Fibroblast of skin of right biceps (primary cell): ENCODE measurements around the gene AHDC1.
"Not testable (repeated sequence)": the region's sequence is repeated elsewhere in the genome, so short reads cannot be mapped to it uniquely, and the experiment has no call there.

Source experiments
- DNase-seq: peaks from one replicate; pipeline ENCODE4 v3.0.0-alpha.2; 2013

AHDC1 gene, protein sequence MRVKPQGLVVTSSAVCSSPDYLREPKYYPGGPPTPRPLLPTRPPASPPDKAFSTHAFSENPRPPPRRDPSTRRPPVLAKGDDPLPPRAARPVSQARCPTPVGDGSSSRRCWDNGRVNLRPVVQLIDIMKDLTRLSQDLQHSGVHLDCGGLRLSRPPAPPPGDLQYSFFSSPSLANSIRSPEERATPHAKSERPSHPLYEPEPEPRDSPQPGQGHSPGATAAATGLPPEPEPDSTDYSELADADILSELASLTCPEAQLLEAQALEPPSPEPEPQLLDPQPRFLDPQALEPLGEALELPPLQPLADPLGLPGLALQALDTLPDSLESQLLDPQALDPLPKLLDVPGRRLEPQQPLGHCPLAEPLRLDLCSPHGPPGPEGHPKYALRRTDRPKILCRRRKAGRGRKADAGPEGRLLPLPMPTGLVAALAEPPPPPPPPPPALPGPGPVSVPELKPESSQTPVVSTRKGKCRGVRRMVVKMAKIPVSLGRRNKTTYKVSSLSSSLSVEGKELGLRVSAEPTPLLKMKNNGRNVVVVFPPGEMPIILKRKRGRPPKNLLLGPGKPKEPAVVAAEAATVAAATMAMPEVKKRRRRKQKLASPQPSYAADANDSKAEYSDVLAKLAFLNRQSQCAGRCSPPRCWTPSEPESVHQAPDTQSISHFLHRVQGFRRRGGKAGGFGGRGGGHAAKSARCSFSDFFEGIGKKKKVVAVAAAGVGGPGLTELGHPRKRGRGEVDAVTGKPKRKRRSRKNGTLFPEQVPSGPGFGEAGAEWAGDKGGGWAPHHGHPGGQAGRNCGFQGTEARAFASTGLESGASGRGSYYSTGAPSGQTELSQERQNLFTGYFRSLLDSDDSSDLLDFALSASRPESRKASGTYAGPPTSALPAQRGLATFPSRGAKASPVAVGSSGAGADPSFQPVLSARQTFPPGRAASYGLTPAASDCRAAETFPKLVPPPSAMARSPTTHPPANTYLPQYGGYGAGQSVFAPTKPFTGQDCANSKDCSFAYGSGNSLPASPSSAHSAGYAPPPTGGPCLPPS (N-terminal part only)

DNA sequence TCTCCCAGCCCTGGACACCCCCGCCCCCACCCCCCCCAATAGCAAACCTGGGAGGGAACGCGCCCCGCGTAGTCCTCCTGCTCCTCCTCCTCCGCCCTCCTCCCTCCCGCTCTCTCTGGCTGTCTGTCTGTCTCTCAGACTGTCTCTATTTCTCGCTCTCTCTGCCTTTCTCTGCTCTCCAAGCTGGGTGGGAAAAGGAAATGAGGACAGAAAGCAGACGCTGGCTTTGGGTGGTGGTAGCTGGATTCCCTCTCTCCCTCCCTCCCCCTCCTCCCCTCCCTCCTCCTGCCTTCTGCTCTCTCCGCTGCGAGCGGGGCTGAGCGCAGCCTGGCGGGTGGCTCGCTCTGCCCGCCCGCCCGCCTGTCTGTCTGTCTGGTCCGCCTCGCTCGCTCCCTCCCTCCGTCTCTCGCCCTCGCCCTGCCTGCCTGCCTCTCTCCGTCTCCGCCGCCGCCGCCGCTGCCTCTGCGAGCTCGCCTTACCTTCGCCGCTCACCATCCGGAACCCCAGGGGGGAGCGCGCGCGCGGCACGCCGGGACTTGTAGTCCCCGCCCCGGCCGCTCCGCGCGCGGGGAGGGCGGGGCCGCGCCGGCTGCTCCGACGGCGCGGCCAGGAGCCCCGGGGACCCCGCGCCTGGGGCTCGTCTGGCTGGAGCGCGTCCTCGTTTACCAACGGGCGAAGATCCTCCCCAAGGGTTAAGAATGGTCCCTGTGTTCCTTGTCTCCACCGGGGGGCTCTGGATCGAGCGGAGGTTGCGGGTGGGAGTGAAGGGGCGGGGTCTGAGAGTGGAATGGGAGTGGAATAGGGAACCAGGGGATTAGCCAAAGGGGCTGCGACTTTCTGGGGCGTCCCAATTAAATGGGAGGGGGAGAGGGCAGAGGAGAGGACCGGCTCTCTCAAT lies at the start of gene AHDC1:
Gene AHDC1, minus strand, starts transcription at position 464 of the 898 bp plus-strand sequence. CDS start 52,029 bp downstream, outside the sequence.
- peak; percentile 92 for DNase-seq

DNA sequence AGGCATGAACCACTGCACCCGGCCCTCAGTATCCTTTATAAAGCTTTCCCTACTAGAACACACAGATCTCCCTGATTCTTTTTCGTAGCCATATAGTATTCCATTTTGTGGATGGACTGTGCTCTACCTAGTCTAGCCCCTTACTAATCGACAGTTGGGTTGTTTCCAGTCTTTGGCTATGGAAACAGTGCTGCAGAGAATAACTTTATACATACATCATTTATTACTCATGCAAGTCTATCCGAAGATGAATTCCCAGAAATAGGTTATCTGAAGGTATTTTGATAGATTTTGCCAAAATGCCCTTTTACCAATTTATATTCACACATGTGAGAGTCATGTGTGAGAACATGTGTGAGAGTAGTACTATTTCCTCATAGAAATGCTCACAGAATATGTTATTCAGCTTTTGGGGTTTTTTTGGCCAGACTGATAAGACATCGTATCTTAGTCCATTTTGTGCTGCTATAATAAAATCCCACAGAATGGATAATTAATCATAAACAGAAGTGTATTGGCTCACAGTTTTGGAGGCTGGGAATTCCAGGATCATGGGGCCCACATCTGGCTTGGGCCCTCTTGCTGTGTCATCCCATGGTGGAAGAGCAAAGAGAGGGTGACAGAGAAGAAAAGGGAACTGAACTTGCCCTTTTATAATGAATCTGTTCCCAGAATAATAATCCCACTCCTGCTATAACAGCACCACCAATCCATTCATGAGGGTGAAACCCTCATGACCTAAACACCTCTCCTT lies 48.3 kb upstream of the AHDC1 start:
- DNase-seq, result peak; percentile 51

DNA sequence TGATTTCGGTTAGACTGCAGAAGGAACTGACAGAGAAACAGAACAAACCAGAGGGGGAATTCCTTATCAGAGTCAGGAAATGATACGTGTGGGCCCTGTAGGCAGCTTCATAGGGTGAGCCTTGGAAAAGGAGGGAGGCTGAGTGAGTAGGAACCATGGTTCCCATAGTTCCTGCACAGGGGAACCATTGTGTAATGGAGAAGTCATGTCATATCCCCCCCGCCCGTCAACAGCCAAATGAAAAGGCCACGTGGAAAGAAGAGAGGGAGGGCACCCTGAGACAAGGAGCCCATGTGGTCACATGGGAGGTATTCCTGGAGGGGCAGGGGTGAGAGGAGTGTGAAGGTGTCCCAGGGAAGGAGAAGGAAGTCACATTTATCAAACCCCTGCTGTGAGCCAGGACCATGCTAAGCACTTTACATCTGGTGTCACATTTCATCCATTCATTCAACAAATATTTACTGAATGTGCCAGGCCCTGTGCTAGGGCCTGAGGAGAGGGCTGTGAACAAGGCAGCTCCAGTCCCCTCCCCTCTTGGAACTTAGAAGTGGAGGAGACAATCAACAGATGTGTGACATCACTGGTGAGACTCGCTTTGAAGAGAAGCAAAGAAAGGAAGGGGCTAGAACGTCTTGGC lies 46.7 kb upstream of the AHDC1 start:
- DNase-seq, result peak; percentile 86

DNA sequence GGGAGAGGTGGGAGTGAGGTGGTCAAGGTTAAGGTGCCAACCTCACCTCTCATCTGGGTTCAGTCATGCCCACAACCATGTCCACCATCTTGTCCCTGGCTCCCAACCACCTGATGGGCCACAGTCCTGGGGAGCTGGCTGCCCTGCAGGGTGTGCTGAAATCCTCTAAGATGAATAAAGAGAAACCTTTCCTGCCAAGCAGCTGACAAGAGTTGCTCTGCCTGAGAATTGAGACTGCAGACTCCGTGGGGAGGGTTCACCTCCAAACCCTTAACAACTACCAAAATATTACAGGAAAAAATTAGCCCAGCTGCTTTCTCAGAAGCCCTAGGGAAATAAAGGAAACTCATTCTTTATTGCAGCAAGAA lies 46.2 kb upstream of the AHDC1 start:
- DNase-seq, result no peak

DNA sequence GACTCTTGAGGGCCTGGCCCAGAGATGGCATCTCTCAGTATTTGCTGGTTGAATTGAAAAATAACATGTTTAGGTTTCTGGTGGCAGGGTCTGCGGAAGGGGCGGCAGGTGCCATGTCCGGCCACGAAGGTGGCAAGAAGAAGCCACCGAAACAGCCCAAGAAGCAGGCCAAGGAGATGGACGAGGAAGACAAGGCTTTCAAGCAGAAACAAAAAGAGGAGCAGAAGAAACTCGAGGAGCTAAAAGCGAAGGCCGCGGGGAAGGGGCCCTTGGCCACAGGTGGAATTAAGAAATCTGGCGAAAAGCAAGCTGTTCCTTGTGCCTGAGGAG lies 45.3 kb upstream of the AHDC1 start:
- DNase-seq, result no peak

DNA sequence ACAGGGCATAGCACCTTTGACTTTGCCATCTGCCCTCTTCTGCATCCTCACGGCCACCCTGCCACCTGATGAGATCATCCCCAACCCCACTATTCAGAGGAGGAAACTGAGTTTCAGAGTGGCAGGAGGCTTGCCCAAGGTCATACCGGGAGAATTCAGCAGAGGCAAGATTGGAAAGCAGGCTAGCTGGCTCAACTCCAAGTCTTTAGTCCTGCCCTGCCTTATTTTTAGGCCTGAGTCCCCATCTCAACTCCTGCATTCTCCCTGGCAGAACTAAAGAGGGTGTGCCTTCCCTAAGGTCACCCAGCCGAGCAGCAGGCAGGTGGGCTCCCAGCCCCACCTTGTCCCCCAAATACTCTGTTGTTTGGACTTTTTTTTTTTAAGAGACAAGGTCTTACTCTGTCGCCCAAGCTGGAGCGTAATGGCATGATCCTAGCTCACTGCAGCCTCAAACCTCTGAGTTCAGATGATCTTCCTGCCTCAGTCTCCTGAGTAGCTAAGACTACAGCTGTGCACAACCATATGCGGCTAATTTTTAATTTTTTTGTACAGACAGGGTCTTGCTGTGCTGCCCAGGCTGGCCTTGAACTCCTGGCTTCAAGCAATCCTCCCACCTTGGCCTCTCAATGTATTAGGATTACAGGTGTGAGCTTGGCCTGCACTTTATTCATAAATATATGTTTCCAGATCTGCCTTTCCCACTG lies 44.8 kb upstream of the AHDC1 start:
- no peak for DNase-seq

DNA sequence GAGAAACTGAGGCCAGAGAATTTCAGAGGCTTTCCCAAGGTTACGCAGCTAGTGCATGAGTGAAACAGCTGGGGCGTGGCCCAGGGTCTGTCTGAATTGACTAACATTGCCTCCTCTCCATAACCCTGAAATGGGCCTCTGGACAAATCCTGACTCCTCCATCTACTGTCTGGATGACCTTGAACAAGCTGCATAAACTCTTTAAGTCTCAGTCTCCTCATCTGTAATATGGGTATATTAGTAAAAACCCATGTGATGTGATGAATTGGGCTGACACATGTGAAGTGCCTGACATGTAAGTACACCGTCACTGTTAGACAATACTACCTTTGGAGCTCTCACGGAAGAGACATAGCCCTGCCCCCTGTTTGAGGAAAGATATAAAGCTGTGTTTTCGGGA lies 43.4 kb upstream of the AHDC1 start:
- no peak for DNase-seq

DNA sequence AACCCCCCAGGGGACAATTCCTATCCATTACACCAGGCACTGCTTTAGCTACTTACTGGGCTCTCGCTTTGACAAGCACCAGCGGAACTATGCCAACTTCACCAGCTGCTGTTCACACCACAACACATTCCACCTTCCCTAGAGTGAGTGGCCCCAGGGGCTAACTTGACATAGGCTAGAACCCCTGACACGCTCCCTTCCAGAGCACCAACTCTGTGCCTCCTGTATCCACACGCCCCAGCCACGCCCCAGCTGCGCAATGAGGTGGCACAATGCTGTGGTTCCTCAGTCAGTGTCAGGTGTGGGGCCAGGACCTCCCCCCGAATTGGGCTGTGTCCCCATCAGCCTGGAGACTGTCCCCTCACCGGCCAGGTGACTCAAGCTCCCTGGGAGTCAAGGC lies 42.7 kb upstream of the AHDC1 start:
- DNase-seq, result no peak

DNA sequence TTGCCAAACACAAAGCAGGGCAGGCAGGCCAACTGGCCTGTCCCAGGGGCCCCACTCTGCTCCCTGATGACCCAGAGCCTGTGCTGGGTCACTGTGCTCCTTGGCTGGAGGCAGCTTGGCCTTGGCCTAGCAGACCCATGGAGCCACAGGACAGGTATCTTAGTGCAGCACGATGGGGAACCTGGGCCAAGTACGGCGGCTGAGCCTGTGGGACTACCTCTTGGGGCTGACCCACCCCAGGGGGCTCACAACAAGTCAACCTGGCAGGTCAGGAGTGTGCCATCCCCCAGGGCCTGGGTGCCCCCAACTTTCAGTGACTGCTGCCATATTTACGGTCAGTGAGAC lies 41.1 kb upstream of the AHDC1 start:
- no peak for DNase-seq

DNA sequence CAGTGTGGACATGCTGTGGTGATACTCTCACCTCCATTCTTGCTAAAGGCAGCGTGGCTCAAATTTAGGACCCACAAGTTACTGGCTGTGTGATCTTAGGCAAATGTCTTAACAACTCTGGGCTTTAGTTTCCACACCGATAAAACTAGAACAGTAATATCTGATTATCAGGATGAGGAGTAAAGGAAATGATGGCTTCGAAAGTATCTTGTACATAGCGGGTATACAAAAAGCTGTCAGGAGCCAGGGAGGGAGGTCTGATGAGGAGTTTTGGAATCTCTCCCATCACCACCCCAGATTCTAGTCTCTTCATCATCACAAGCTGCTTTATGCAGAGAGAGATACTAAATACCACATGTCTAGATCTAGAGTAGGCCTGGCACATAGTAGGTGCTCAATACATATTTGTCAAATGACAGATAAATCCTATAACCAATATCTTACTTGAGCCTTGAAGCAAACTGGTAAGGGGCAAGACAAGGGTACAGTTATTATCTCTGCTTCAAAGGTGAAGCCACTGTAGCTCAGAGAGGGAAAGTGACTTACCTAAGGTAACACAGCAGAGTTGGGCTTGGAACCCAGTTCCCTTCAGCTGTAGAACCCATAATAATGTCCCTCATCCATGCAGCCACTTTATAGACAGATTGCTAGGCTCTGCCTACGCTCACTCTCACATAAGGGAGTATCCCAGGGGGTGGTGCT lies 40.6 kb upstream of the AHDC1 start:
- no peak for DNase-seq

DNA sequence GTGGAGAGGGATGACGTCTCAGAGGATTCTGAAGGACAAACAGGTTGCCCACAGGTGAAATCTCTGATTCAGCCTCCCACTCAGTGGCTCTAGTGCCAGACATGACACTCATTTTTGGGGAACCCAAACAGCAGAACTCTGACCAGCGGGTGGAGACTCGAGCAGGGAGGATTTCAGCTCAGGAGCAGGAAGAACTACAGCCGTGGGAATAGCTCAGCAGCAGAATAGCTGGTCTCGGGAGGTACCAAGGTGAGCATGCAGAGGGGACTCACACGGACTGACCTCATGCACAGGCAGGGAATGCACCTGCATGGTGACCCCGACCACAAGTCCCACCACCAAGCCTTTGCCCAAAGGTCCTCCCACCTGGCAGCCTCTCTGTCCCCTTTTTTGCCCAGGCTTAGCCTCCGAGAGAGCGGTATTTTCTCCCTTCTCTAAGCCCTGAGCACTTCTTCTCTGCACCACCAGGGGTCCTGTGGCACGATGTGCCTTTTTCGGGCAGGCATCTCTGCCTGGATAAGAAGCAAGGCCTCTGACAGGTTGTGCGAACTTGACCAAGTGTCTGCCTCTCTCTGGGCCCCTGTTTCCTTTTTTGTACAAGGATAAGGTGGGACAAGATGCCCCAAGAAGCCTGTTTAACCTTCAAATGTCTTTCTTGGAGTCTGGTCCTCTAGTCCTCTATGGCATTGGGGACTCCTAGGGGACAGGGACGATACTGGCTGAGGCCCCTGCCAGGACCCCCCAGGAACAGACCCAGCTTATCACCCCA lies 39.8 kb upstream of the AHDC1 start:
- DNase-seq, result peak; percentile 50

DNA sequence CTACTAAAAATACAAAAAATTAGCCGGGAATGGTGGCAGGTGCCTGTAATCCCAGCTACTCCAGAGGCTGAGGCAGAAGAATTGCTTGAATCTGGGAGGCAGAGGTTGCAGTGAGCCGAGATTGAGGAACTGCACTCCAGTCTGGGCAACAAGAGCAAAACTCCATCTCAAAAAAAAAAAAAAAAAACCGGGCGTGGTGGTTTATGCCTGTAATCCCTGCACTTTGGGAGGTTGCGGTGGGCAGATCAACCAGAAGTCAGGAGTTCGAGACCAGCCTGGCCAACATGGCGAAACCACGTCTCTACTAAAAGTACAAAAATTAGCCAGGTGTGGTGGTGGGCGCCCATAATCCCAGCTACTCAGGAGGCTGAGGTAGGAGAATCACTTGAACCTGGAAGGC lies 36.6 kb upstream of the AHDC1 start:
- DNase-seq, result not testable (repeated sequence)

DNA sequence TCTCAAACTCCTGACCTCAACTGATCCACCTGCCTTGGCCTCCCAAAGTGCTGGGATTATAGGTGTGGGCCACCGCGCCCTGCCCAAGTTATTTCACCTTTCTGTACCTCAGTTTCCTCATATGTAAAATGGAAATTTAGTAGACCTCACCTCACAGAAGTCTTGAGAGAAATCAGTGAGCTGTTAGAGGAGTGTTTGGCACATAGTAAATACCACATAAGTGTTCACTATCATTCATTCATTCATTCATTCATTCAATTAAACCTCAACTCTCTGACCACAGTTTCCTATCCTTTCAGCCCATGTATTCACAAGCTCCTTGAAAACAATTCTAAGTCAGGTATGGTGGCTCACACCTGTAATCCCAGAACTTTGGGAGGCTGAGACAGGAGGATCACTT lies 34.9 kb upstream of the AHDC1 start:
- DNase-seq, result no peak

DNA sequence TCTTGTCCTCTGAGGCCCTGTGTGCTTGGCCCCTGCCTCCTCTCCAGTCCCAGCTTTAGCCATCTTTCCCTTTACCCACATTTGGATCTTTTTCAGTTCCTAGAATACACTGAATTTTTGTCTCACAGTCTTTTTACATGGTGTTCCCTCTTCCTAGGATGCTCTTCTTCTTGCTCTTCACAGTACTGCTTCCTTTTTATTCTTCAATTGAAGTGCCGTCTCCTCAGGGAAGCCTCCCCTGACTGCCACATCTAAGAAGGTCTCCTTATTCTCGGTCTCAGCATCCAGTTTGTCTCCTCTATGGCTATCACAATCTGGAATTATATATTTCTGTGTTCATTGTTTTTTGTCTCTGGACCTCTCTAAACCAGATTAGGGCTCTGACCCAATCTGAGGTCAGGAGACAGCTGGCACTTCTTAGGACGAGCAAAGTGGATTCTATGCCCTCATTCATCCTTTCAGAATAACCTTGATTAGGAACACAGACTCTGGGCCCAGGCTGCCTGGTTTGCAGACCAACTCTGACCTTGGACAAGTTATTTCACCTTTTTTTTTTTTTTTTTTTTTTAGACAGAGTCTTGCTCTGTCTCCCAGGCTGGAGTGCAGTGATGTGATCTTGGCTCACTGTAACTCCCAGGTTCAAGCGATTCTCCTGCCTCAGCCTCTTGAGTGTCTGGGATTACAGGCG lies 34.2 kb upstream of the AHDC1 start:
- no peak for DNase-seq

DNA sequence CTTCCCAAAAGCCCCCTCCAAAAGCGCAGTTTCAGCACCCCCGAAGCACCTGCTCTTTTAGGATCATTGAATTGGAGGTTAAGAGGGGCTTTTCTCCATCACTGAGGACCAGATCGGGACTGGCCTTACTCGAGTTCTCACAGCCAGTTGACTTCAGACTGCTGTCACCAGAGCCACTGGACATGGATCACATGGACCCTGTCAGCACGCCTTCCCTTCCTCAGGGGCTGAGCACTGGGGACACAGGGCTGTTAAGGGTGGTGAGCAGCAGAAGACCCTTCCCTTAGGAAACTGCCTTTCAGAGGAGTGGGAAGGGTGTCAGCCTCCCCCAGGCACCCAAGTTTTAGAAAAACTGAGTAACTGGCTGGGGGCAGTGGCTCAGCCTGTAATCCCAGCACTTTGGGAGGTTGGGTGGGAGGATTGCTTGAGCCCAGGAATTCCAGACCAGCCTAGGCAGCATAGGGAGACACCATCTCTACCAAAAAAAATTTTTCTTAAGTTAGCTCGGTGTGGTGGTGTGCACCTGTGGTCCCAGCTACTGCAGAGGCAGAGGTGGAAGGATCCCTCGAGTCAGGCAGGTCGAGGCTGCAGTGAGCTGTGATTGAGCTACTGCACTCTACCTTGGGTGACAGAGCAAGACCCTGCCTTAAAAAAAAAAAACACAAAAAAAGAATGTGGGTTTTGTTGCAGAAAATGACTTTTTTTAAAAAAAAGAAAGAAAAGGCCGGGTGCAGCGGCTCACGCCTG lies 31.6 kb upstream of the AHDC1 start:
- no peak for DNase-seq

DNA sequence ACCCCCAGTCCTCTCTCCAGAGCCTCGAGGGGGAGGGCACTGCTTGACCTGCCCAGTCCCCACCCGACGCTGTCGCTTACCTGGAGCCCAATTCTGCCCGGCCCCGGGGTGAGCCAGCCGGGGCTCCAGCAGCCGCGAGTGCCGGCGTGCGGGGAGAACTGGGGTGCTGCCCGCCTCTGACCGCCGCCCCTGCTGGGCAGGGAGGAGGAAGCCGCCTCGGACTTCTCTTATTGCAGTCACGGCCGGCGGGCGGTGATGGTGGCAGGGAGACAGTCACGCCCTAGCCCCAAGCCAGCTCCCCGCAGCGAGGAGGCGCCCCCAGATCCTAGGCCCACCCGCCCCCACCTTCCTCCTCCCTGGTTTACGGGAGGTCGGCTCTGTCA lies 31.0 kb upstream of the AHDC1 start, which contains the start of gene FGR:
Gene FGR, minus strand, starts transcription at position 201 of the 383 bp plus-strand sequence. CDS start 11,269 bp downstream, outside the sequence.
- no peak for DNase-seq

DNA sequence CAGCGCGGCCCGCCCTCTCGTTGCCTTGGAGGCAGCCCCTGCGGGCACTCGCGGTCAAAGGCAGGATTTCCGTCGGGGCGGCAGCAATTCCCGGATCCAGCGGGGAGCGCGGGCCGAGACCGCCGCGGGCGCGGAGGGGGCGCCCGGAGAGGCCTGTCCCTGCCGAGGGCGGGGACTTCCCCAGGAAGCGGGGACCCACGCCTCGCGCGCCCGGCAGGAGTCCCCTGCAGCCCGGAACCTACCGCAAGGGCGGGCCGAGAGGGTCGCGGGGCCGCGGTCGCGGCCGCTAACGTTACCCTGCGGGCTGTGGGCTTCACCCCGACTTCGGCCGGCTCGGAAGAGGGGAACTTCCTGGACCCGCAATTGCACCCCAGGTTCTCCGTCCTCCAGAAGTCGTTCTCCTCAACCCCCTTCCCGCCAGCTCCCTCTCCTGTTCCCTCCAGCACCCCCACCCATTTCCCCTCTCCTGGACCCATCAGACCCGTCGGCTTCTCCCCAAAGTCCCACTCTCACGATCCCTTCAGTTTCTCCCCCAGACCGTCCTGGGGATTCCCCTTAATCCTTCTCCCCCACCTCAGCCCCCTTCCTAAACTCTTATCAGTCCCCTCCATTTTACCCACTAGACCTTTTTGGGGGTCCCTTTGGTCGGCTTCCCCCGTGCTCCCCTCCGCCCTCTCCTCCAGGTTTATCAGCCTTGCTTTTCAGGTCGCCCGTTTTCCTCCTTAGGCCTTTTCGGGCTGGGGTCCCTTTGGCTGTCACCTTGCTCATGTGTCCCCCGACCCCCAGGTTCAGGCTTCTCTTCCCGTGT lies 30.4 kb upstream of the AHDC1 start:
- no peak for DNase-seq
